ENCODE measurements around the gene BLMH.

The BLMH gene

GRCh38 chr17:30243568-30243967, 48.2 kb downstream of the BLMH start:
- no peaks in the 10 kb centered on the region for H3K9me3 ChIP-seq (ENCODE audit: insufficient read depth, low read depth, low read length)
- no peak overlapping the region for H3K9ac ChIP-seq (ENCODE audit: low read depth, low read length)
- no peak overlapping the region for H3K27ac ChIP-seq (ENCODE audit: low read length)
- H3K4me1 ChIP-seq (ENCODE audit: insufficient read depth, low read length): peaks cover 5% of the 10 kb centered on the region
- H3K4me3 ChIP-seq (ENCODE audit: low read length): no peak overlapping the region
- H3K36me3 ChIP-seq (ENCODE audit: insufficient read depth, low read depth, low read length): peaks cover 22% of the 10 kb centered on the region
- peaks cover 17% of the 10 kb centered on the region for H3K27me3 ChIP-seq (ENCODE audit: insufficient read depth, low read length)

GRCh38 chr17:30243002-30243401, 48.7 kb downstream of the BLMH start:
- Histone ChIP-seq H3K27ac (ENCODE audit: low read length) (no peak overlapping the region), H3K9ac (ENCODE audit: low read depth, low read length) (no peak overlapping the region), H3K27me3 (ENCODE audit: insufficient read depth, low read length) (peaks cover 23% of the 10 kb centered on the region), H3K4me3 (ENCODE audit: low read length) (no peak overlapping the region), H3K36me3 (ENCODE audit: insufficient read depth, low read depth, low read length) (peaks cover 16% of the 10 kb centered on the region), H3K9me3 (ENCODE audit: insufficient read depth, low read depth, low read length) (no peaks in the 10 kb centered on the region), H3K4me1 (ENCODE audit: insufficient read depth, low read length) (peaks cover 5% of the 10 kb centered on the region)

- Histone ChIP-seq H3K9ac (ENCODE audit: low read depth, low read length) (no peak overlapping the region), H3K27me3 (ENCODE audit: insufficient read depth, low read length) (peaks cover 41% of the 10 kb centered on the region), H3K27ac (ENCODE audit: low read length) (no peak overlapping the region), H3K36me3 (ENCODE audit: insufficient read depth, low read depth, low read length) (no peaks in the 10 kb centered on the region), H3K4me3 (ENCODE audit: low read length) (no peak overlapping the region), H3K9me3 (ENCODE audit: insufficient read depth, low read depth, low read length) (no peaks in the 10 kb centered on the region), H3K4me1 (ENCODE audit: insufficient read depth, low read length) (peaks cover 5% of the 10 kb centered on the region)
These were observed 50.7 kb downstream of the BLMH start for GRCh38 chr17:30241051-30241450.

DNA sequence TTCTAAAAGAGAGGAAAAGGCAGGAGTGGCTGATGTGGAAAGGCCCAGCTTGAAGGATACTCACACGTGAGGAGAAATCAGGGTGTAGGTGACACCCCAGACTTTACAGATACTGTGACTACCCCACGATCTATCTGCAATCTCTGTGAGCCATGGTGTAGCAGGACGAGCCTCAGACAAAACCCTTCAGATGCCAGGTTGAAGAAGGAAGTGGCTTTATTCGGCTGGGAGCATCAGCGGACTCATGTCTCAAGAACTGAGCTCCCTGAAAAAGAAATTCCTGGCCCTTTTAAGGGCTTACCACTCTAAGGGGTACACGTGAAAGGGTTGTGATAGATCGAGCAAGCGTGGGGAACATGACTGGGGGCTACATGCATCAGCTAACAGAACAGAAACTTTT, 51.6 kb downstream of the BLMH start:
- no peak overlapping the region for H3K4me3 ChIP-seq (ENCODE audit: low read length)
- no peaks in the 10 kb centered on the region for H3K9me3 ChIP-seq (ENCODE audit: insufficient read depth, low read depth, low read length)
- H3K4me1 ChIP-seq (ENCODE audit: insufficient read depth, low read length): peaks cover 5% of the 10 kb centered on the region
- H3K36me3 ChIP-seq (ENCODE audit: insufficient read depth, low read depth, low read length): no peaks in the 10 kb centered on the region
- H3K9ac ChIP-seq (ENCODE audit: low read depth, low read length): no peak overlapping the region
- peaks cover 49% of the 10 kb centered on the region for H3K27me3 ChIP-seq (ENCODE audit: insufficient read depth, low read length)
- no peak overlapping the region for H3K27ac ChIP-seq (ENCODE audit: low read length)

DNA sequence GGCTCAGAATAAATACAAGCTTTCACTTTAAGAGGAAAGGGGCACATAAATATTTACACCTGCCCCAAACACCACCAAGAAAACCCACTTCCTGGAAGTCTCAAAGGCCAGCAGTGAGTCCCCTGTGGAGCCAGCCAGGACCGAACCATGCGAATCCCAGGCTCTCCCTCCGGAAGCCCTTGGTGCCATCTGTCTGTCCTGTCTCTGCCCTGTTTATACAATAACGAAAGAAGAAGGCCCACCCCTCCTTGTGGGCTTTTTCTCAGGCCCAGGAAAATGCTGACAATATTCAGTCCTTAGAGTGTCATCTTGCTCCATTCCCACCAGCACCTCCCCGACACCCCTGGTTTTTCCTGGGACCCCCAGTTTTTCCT, 52.7 kb downstream of the BLMH start:
- peaks cover 60% of the 10 kb centered on the region for H3K27me3 ChIP-seq (ENCODE audit: insufficient read depth, low read length)
- no peaks in the 10 kb centered on the region for H3K36me3 ChIP-seq (ENCODE audit: insufficient read depth, low read depth, low read length)
- H3K9ac ChIP-seq (ENCODE audit: low read depth, low read length): no peak overlapping the region; the same call in 1 of the 2 replicates

DNA sequence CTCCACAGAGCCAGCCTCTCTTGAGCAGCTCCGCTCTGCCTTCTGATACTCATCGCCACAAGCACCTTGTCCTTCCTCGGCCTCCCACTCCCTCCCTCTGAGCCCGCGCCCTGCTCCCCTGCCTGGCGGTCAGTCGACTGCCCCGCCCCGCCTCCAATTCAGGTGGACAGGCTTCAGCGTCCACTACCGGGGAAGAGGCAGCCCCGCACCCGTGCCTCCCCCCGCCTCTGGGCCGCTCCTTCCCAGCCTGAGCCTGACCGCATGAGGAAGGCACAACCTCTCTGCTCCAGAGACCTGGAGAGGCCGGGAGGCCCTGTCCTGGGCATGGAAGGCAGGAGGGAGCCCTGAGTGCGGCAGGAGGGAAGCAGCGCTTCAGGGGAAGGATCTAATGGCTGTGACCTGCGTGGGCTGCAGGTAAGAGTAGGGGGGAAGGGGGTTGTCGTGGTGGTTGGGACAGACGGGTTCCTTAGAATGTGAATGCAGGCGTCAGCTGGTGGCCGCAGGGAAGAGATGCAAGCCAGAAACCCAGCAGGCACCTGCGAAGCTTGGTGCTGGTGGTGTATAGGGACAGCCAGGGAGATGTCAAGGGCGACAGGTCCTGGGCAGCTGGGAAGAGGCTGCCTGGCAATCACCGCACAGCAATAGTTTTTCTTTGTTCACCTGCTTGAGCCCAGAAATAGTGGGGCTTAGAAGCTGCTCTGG, 53.2 kb downstream of the BLMH start:
- no peaks in the 10 kb centered on the region for H3K9me3 ChIP-seq (ENCODE audit: insufficient read depth, low read depth, low read length)
- no peaks in the 10 kb centered on the region for H3K36me3 ChIP-seq (ENCODE audit: insufficient read depth, low read depth, low read length)
- no peak overlapping the region for H3K27ac ChIP-seq (ENCODE audit: low read length)
- peak overlapping the region; percentile 62; the same call in 1 of the 2 replicates for H3K4me3 ChIP-seq (ENCODE audit: low read length)
- H3K27me3 ChIP-seq (ENCODE audit: insufficient read depth, low read length): peaks cover 66% of the 10 kb centered on the region
- H3K9ac ChIP-seq (ENCODE audit: low read depth, low read length): peak overlapping the region; percentile 11; the same call in 1 of the 2 replicates
- H3K4me1 ChIP-seq (ENCODE audit: insufficient read depth, low read length): peaks cover 5% of the 10 kb centered on the region

More for the DNA sequence above, 52.7 kb downstream of the BLMH start:
- H3K4me3 ChIP-seq (ENCODE audit: low read length): peak overlapping the region; percentile 62; the same call in 1 of the 2 replicates
- H3K27ac ChIP-seq (ENCODE audit: low read length): no peak overlapping the region
- H3K9me3 ChIP-seq (ENCODE audit: insufficient read depth, low read depth, low read length): no peaks in the 10 kb centered on the region
- H3K4me1 ChIP-seq (ENCODE audit: insufficient read depth, low read length): peaks cover 5% of the 10 kb centered on the region

DNA sequence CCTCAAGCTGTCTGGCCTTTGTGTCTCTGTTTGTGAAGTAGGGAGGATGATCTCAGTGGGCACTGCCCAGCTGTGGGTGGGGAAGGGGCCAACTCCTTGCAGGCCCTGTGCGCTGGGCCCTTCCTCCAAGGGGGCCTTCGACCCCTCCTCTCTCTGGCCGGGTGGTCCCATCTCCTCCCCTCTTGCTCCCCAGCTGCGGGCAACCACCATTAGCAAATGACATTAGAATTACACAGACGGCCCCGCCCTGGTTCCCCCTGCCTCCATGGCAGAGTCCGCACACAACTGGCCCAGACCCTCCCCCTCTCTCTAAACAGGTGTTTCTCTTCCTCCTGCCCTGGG, 53.8 kb downstream of the BLMH start:
- H3K27me3 ChIP-seq (ENCODE audit: insufficient read depth, low read length): peaks cover 71% of the 10 kb centered on the region
- no peak overlapping the region for H3K9ac ChIP-seq (ENCODE audit: low read depth, low read length)
- H3K27ac ChIP-seq (ENCODE audit: low read length): no peak overlapping the region
- H3K4me3 ChIP-seq (ENCODE audit: low read length): peak overlapping the region; percentile 62; the same call in 1 of the 2 replicates
- H3K9me3 ChIP-seq (ENCODE audit: insufficient read depth, low read depth, low read length): no peaks in the 10 kb centered on the region
- H3K4me1 ChIP-seq (ENCODE audit: insufficient read depth, low read length): peaks cover 5% of the 10 kb centered on the region
- H3K36me3 ChIP-seq (ENCODE audit: insufficient read depth, low read depth, low read length): no peaks in the 10 kb centered on the region

- Histone ChIP-seq H3K27ac (ENCODE audit: low read length) (no peak overlapping the region), H3K4me3 (ENCODE audit: low read length) (peak overlapping the region; percentile 62; the same call in 1 of the 2 replicates), H3K27me3 (ENCODE audit: insufficient read depth, low read length) (peaks cover 77% of the 10 kb centered on the region), H3K9ac (ENCODE audit: low read depth, low read length) (no peak overlapping the region), H3K9me3 (ENCODE audit: insufficient read depth, low read depth, low read length) (no peaks in the 10 kb centered on the region), H3K4me1 (ENCODE audit: insufficient read depth, low read length) (peaks cover 5% of the 10 kb centered on the region), H3K36me3 (ENCODE audit: insufficient read depth, low read depth, low read length) (no peaks in the 10 kb centered on the region)
These were observed 54.3 kb downstream of the BLMH start for GRCh38 chr17:30237296-30238002.

DNA sequence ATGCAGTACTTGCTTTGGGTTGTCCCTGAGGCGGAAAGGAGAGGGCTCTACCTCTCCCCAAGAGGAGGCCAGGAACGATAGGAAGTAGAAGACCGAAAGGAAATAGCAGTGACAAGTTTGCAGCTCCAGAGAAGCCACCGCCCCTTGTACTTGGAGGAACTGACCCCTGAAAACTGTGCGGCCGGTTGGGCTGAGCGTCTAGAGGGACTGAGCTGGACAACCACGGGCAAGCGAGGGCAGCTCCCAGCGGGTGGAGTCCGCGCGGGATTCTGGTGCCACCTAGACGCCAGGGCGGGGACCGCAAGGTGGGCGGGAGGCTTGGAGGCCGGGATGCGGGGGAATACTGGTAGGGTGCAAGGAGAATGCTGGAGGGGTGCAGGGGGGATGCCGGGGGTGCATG, 55.0 kb downstream of the BLMH start:
- Histone ChIP-seq H3K27me3 (ENCODE audit: insufficient read depth, low read length) (peaks cover 84% of the 10 kb centered on the region), H3K9me3 (ENCODE audit: insufficient read depth, low read depth, low read length) (no peaks in the 10 kb centered on the region), H3K36me3 (ENCODE audit: insufficient read depth, low read depth, low read length) (no peaks in the 10 kb centered on the region), H3K9ac (ENCODE audit: low read depth, low read length) (no peak overlapping the region), H3K27ac (ENCODE audit: low read length) (no peak overlapping the region), H3K4me1 (ENCODE audit: insufficient read depth, low read length) (peaks cover 5% of the 10 kb centered on the region), H3K4me3 (ENCODE audit: low read length) (peak overlapping the region; percentile 34; the same call in 1 of the 2 replicates)

DNA sequence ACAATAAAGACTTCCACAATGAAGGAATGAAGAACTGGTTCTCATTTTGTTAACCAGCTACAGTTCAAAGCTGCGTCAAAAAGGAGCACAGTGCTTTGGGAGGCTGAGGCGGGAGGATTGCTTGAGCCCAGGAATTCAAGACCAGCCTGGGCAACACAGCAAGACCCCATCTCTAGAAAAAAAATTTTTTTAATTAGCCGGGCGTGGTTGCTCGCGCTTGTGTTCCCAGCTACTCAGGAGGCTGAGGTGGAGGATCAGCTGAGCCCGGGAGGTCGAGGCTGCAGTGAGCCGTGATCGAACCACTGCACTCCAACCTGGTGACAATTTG, 55.5 kb downstream of the BLMH start:
- Histone ChIP-seq H3K9me3 (ENCODE audit: insufficient read depth, low read depth, low read length) (no peaks in the 10 kb centered on the region), H3K4me1 (ENCODE audit: insufficient read depth, low read length) (peaks cover 5% of the 10 kb centered on the region), H3K4me3 (ENCODE audit: low read length) (peak overlapping the region; percentile 53; the same call in 1 of the 2 replicates), H3K9ac (ENCODE audit: low read depth, low read length) (no peak overlapping the region), H3K27ac (ENCODE audit: low read length) (no peak overlapping the region), H3K36me3 (ENCODE audit: insufficient read depth, low read depth, low read length) (no peaks in the 10 kb centered on the region), H3K27me3 (ENCODE audit: insufficient read depth, low read length) (peaks cover 84% of the 10 kb centered on the region)

DNA sequence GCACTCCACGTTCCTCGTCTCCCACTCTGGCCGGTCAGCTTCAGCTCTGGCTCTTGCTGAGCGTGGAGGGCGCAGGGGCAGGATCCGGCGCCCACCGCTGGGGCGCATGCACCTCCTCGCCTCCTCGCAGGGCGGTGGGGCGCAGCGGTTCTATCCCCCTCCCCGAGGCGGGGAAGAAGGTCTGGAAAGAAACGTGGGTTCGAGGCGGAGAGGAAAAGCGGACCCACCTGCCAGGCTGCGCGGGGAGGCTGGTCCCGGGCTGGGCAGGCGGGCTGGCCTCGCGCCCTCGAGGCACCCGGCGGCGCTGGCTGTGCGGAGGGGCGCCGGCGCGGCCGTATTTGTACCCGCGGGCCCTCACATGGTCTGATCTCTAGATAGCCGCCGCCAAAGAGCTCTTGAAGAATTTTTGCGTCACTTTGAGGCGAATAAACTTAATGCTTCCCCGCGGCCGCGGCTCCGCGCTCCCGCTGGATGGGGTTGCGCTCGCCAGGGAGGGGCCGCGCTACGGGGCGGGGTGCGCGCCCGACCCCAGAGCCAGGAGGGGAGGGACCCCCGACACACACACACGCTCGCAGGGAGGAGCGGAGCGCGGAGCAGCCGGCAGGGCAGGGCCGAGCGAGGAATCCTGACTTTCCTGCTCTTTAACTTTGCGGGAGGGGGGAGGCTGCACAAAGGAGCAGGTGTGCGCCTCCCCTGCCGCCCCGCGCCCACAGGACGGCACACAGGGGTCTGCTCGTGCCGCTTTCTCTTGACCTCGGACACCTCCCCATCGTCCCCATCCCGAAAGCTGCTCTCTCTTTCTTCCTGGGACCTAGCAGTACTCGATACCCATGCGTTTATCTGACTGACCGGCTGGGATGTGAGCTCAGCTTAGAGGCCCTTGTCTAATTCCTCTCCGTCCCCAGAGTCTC, 56.1 kb downstream of the BLMH start, which contains the start of gene SLC6A4:
SLC6A4 (minus strand) TSS at position 312 of the 911 bp plus-strand sequence. CDS start 13,739 bp downstream, outside the sequence.
- peaks cover 5% of the 10 kb centered on the region for H3K4me1 ChIP-seq (ENCODE audit: insufficient read depth, low read length)
- no peaks in the 10 kb centered on the region for H3K9me3 ChIP-seq (ENCODE audit: insufficient read depth, low read depth, low read length)
- peak within 1 kb of the TSS; percentile 53 for H3K4me3 ChIP-seq (ENCODE audit: low read length)
- no peaks in the 10 kb centered on the region for H3K36me3 ChIP-seq (ENCODE audit: insufficient read depth, low read depth, low read length)
- H3K27ac ChIP-seq (ENCODE audit: low read length): no peak within 1 kb of the TSS
- peaks cover 88% of the 10 kb centered on the region for H3K27me3 ChIP-seq (ENCODE audit: insufficient read depth, low read length)
- no peak within 1 kb of the TSS for H3K9ac ChIP-seq (ENCODE audit: low read depth, low read length)
